ENCODE data around the gene SLN.
"Not testable (repeated sequence)": the region's sequence is repeated elsewhere in the genome, so short reads cannot be mapped to it uniquely, and the experiment has no call there.

The SLN gene

DNA sequence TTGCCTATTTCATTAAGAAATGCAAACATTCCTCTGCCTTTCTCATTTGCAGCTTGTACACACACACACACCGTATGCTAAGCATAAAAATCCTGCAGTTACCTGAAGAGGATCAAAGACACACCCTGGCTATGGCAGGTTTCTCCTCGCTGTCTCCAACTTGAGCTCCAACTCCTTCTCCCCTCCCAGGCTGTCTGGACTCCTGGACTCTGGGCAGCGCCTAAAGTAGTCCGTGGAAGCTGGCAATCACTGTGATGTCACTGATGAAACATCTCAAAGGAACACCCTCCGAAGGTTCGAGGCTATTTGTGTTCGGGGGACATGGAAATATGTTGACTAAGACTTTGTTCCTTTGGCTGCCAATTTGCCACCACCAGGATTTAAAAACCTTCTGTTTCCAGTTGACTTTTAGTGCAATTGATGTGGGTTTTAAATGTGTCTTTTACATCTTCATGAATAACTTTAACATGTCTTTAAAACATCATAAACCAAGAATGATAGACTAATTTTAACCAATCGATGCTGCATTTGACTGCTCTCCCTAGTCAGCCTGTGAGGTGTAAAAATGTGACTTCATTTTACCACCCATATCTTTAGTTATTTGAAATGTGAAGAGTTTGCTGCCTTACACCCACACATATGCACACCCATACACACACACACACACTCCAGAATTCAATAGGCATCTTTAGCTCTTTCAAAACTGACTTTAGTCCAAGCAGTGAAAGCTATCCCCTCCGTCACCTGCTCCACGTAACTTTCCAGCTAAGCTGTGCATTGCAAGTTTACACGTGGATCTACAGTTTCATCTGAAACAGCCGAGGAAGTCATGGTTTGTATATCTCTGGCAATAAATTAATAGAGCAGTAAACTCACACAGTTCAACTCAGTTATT lies at the start of gene SLN:
Gene SLN, minus strand, starts transcription at position 196 of the 895 bp plus-strand sequence.
- H3K36me3 ChIP-seq (ENCODE audit: insufficient read depth, low read length), result no peaks in the 10 kb centered on the region
- H3K9me3 ChIP-seq (ENCODE audit: control insufficient read depth, insufficient read depth, low read length), result no peaks in the 10 kb centered on the region
- H3K4me1 ChIP-seq (ENCODE audit: insufficient read depth, low read length), result no peaks in the 10 kb centered on the region
- H3K9ac ChIP-seq (ENCODE audit: low read depth, low read length), result no peak within 1 kb of the TSS

- H3K36me3 ChIP-seq (ENCODE audit: insufficient read depth, low read length); H3K9me3 ChIP-seq (ENCODE audit: control insufficient read depth, insufficient read depth, low read length); H3K9ac ChIP-seq (ENCODE audit: low read depth, low read length); H3K4me1 ChIP-seq (ENCODE audit: insufficient read depth, low read length): not testable (repeated sequence)
Observed at GRCh38 chr11:107758719-107759355, 47.0 kb upstream of the SLN start.

- H3K36me3 ChIP-seq (ENCODE audit: insufficient read depth, low read length), result no peaks in the 10 kb centered on the region
- no peak overlapping the region for H3K9ac ChIP-seq (ENCODE audit: low read depth, low read length)
- H3K4me1 ChIP-seq (ENCODE audit: insufficient read depth, low read length), result no peaks in the 10 kb centered on the region
- no peaks in the 10 kb centered on the region for H3K9me3 ChIP-seq (ENCODE audit: control insufficient read depth, insufficient read depth, low read length)
Observed at GRCh38 chr11:107757661-107758060, 45.8 kb upstream of the SLN start.

GRCh38 chr11:107756553-107756952 lies 44.7 kb upstream of the SLN start:
- no peaks in the 10 kb centered on the region for H3K9me3 ChIP-seq (ENCODE audit: control insufficient read depth, insufficient read depth, low read length)
- H3K4me1 ChIP-seq (ENCODE audit: insufficient read depth, low read length), result no peaks in the 10 kb centered on the region
- no peak overlapping the region for H3K9ac ChIP-seq (ENCODE audit: low read depth, low read length)
- no peaks in the 10 kb centered on the region for H3K36me3 ChIP-seq (ENCODE audit: insufficient read depth, low read length)

GRCh38 chr11:107752949-107753822 lies 41.3 kb upstream of the SLN start:
- H3K9me3 ChIP-seq (ENCODE audit: control insufficient read depth, insufficient read depth, low read length), result no peaks in the 10 kb centered on the region
- H3K36me3 ChIP-seq (ENCODE audit: insufficient read depth, low read length), result no peaks in the 10 kb centered on the region
- no peak overlapping the region for H3K9ac ChIP-seq (ENCODE audit: low read depth, low read length)
- H3K4me1 ChIP-seq (ENCODE audit: insufficient read depth, low read length), result no peaks in the 10 kb centered on the region

GRCh38 chr11:107752508-107752907 lies 40.7 kb upstream of the SLN start:
- Histone ChIP-seq H3K4me1 (ENCODE audit: insufficient read depth, low read length) (no peaks in the 10 kb centered on the region), H3K9me3 (ENCODE audit: control insufficient read depth, insufficient read depth, low read length) (no peaks in the 10 kb centered on the region), H3K36me3 (ENCODE audit: insufficient read depth, low read length) (no peaks in the 10 kb centered on the region), H3K9ac (ENCODE audit: low read depth, low read length) (no peak overlapping the region)

DNA sequence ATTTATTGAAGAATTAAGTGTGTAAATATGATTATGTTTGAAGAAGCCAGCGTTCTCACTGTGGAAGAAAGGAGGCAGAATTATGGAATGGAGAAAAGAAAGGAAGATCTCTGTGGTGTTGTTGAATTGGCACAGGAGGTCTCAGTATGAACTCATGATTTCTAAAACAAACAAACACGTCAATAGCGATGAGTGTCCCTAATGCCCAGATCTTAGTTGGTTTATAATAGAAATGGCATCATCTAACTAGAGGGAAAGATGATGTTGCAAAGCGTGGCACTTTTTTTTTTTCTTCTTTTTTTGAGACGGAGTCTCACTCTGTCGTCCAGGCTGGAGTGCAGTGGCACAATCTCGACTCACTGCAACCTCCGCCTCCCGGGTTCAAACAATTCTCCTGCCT lies 39.2 kb upstream of the SLN start:
- Histone ChIP-seq H3K36me3 (ENCODE audit: insufficient read depth, low read length) (no peaks in the 10 kb centered on the region), H3K9me3 (ENCODE audit: control insufficient read depth, insufficient read depth, low read length) (no peaks in the 10 kb centered on the region), H3K4me1 (ENCODE audit: insufficient read depth, low read length) (no peaks in the 10 kb centered on the region), H3K9ac (ENCODE audit: low read depth, low read length) (no peak overlapping the region)

- Histone ChIP-seq H3K36me3 (ENCODE audit: insufficient read depth, low read length) (no peaks in the 10 kb centered on the region), H3K9me3 (ENCODE audit: control insufficient read depth, insufficient read depth, low read length) (no peaks in the 10 kb centered on the region), H3K4me1 (ENCODE audit: insufficient read depth, low read length) (no peaks in the 10 kb centered on the region), H3K9ac (ENCODE audit: low read depth, low read length) (no peak overlapping the region)
Observed at GRCh38 chr11:107750313-107750712, 38.5 kb upstream of the SLN start.

GRCh38 chr11:107747622-107748021 lies 35.8 kb upstream of the SLN start:
- Histone ChIP-seq H3K9me3 (ENCODE audit: control insufficient read depth, insufficient read depth, low read length) (no peaks in the 10 kb centered on the region), H3K36me3 (ENCODE audit: insufficient read depth, low read length) (no peaks in the 10 kb centered on the region), H3K4me1 (ENCODE audit: insufficient read depth, low read length) (no peaks in the 10 kb centered on the region), H3K9ac (ENCODE audit: low read depth, low read length) (no peak overlapping the region)

DNA sequence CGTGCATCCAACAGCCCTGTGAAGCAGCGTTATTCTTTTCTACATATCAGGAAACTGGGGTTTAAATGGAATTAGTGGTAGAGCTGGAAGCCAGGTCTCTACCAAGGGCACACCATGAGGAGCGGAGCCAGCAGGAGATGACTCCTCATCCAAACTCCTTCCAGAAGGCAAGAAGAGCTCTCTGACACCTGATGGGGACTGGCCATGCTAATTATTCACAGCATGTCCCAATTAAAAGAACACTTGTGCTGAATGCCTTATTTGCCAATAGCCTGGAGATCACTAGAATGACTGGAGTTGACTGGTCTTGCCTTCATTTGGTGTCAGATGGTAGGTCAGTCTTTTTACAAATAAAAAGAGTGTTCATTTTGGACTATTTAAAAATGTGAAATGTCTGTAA lies 32.9 kb upstream of the SLN start:
- no peaks in the 10 kb centered on the region for H3K4me1 ChIP-seq (ENCODE audit: insufficient read depth, low read length)
- H3K9ac ChIP-seq (ENCODE audit: low read depth, low read length), result no peak overlapping the region
- H3K36me3 ChIP-seq (ENCODE audit: insufficient read depth, low read length), result no peaks in the 10 kb centered on the region
- no peaks in the 10 kb centered on the region for H3K9me3 ChIP-seq (ENCODE audit: control insufficient read depth, insufficient read depth, low read length)

DNA sequence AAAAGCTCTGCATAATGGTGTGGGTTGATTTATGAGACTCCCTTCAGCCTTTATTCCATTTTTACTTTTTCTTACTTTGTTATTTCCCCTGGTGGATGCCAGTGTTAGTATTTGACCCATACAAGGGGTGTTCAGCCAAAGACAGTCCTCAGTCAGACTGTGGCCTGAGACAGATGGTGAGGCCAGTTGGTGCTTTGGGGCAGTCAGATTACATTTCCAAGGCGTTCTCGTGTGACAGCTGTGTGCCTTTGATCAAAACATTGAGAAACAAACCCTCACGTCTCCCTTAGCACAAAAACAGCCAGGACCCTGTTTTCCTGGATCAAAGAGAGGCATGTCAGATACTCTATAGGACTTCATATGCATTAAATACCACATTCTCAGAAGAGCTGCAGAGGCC lies 31.3 kb upstream of the SLN start:
- Histone ChIP-seq H3K4me1 (ENCODE audit: insufficient read depth, low read length) (no peaks in the 10 kb centered on the region), H3K9me3 (ENCODE audit: control insufficient read depth, insufficient read depth, low read length) (no peaks in the 10 kb centered on the region; the same call in 1 of the 2 replicates), H3K9ac (ENCODE audit: low read depth, low read length) (no peak overlapping the region), H3K36me3 (ENCODE audit: insufficient read depth, low read length) (no peaks in the 10 kb centered on the region)

DNA sequence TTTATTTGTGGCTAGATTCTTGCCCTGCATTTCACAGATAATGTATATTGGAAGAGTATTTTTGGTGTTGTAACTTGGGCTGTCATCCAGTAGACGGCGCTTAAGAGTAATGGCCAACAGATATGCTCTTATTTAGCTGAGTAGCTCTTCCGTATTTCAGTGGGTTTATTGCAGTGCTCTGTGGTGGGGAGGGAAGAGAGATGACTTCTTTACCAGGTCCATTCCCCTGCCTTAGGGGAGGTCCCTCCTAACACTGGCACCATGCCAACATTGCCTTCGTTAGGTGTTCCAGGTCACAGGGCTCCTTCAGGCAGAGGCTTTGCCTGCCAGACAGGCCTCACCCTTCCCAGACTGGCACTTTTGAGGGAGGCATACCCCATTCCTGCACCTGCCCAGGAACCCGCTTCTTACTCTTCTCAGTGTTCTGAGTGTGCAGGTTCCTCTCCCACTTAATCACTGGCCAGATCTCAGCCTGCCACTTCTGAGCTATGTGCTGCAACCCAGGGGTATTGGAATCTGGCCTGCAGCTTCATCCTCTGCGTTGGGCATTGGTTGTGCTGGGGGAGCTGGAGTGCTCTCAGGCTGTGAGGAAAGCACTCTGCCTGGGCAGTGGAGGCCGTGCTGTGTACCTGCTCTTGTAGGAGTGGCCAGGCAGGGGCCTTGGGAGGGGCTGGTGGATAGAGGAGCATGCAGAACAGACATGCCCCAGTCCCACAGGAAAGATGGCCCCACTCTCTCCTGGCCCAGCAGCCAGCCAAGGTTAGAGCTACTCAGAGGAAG lies 29.4 kb upstream of the SLN start:
- Histone ChIP-seq H3K36me3 (ENCODE audit: insufficient read depth, low read length) (no peaks in the 10 kb centered on the region), H3K4me1 (ENCODE audit: insufficient read depth, low read length) (no peaks in the 10 kb centered on the region), H3K9me3 (ENCODE audit: control insufficient read depth, insufficient read depth, low read length) (no peaks in the 10 kb centered on the region; the same call in 1 of the 2 replicates), H3K9ac (ENCODE audit: low read depth, low read length) (no peak overlapping the region)

DNA sequence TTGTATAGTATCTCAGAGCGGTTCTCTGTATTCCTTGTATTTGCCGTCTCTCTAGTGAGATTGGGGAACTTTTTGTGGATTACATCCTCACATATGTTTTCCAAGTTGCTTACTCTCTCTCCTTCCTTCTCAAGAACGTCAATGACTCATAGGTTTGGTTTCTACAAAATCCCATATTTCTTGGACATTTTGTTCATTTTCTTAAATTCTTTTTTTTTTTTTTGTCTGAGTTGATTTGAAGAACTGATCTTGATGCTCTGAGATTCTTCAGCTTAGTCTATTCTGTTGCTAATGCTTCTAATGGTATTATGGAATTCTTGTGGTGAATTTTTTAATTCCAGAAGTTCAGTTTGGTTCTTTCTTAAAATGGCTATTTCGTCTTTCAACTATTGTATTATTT lies 28.4 kb upstream of the SLN start:
- Histone ChIP-seq H3K36me3 (ENCODE audit: insufficient read depth, low read length) (no peaks in the 10 kb centered on the region), H3K9ac (ENCODE audit: low read depth, low read length) (no peak overlapping the region), H3K4me1 (ENCODE audit: insufficient read depth, low read length) (no peaks in the 10 kb centered on the region), H3K9me3 (ENCODE audit: control insufficient read depth, insufficient read depth, low read length) (no peaks in the 10 kb centered on the region; the same call in 1 of the 2 replicates)

GRCh38 chr11:107736546-107736945 lies 24.7 kb upstream of the SLN start:
- Histone ChIP-seq H3K36me3 (ENCODE audit: insufficient read depth, low read length) (no peaks in the 10 kb centered on the region), H3K9me3 (ENCODE audit: control insufficient read depth, insufficient read depth, low read length) (no peaks in the 10 kb centered on the region; the same call in 1 of the 2 replicates), H3K4me1 (ENCODE audit: insufficient read depth, low read length) (no peaks in the 10 kb centered on the region), H3K9ac (ENCODE audit: low read depth, low read length) (no peak overlapping the region)

All from ES-I3 (cell line).